MCF 10A (cell line): ENCODE data around the gene COG3. TPM values are rescaled to one million over a fixed set of nuclear protein-coding genes. Genes with fewer than 3 reads are reported as not detected.

ENCODE experiments used
- BruUV-seq: library from RNA; stranded (reverse); fragments of 400-500 nt; replicated peaks from 2 replicates; lab custom pipeline; 2021; lab: Mats Ljungman, UMichigan
- CTCF ChIA-PET: fragments of 300-600 bp; sonication (Branson Sonifier 250); formaldehyde crosslinking; extraction: SDS; loops from one replicate; lab custom pipeline; 2021; ENCODE audit warnings: antibody characterized with exemption, inconsistent platforms; lab: Yijun Ruan, JAX
- POLR2A ChIA-PET: fragments of 300-600, 350-650 bp; sonication (Branson Sonifier 250); formaldehyde crosslinking; extraction: SDS; loops from one replicate; lab custom pipeline; 2020; ENCODE audit warnings: antibody characterized with exemption, inconsistent platforms; lab: Yijun Ruan, JAX
- DNase-seq: peaks from one replicate; pipeline ENCODE4 v3.0.0-alpha.2; 2018; ENCODE audit not compliant: unreplicated experiment
- H3K27ac Mint-ChIP-seq: one replicate; pipeline ENCODE4 v1.8.0; 2022; ENCODE audit warnings: mild to moderate bottlenecking, low read depth, mixed read lengths; ENCODE audit not compliant: unreplicated experiment
- H3K27me3 Mint-ChIP-seq: one replicate; pipeline ENCODE4 v1.8.0; 2022; ENCODE audit warnings: mixed read lengths; ENCODE audit not compliant: insufficient read depth, unreplicated experiment
- H3K36me3 Mint-ChIP-seq: one replicate; pipeline ENCODE4 v1.8.0; 2022; ENCODE audit warnings: mild to moderate bottlenecking, moderate library complexity, mixed read lengths; ENCODE audit not compliant: insufficient read depth, unreplicated experiment
- H3K4me1 Mint-ChIP-seq: one replicate; pipeline ENCODE4 v1.8.0; 2022; ENCODE audit warnings: mixed read lengths; ENCODE audit not compliant: insufficient read depth, unreplicated experiment
- H3K4me3 Mint-ChIP-seq: one replicate; pipeline ENCODE4 v1.8.0; 2022; ENCODE audit warnings: mild to moderate bottlenecking, moderate library complexity, mixed read lengths; ENCODE audit not compliant: unreplicated experiment
- H3K9me3 Mint-ChIP-seq: one replicate; pipeline ENCODE4 v1.8.0; 2022; ENCODE audit warnings: mixed read lengths; ENCODE audit not compliant: unreplicated experiment
- intact Hi-C: fragments of 100-400 bp; cut with micrococcal nuclease; formaldehyde crosslinking; loops from 2 replicates; pipeline ENCODE4 v1.14.1; 2022
- total RNA-seq: library from RNA; stranded (reverse); gene quantifications from 2 replicates; pipeline ENCODE4 v1.2.3, GENCODE V29; 2022
- TF ChIP-seq, protein P1 (sequence below): fragments of 200-600 bp; IDR thresholded peaks from one replicate; pipeline ENCODE4 v1.8.0; 2022; ENCODE audit warnings: antibody characterized with exemption, mild to moderate bottlenecking; ENCODE audit not compliant: unreplicated experiment

COG3 gene
- total RNA-seq, 1 experiment from 2014 or later = 44.1 TPM

DNA sequence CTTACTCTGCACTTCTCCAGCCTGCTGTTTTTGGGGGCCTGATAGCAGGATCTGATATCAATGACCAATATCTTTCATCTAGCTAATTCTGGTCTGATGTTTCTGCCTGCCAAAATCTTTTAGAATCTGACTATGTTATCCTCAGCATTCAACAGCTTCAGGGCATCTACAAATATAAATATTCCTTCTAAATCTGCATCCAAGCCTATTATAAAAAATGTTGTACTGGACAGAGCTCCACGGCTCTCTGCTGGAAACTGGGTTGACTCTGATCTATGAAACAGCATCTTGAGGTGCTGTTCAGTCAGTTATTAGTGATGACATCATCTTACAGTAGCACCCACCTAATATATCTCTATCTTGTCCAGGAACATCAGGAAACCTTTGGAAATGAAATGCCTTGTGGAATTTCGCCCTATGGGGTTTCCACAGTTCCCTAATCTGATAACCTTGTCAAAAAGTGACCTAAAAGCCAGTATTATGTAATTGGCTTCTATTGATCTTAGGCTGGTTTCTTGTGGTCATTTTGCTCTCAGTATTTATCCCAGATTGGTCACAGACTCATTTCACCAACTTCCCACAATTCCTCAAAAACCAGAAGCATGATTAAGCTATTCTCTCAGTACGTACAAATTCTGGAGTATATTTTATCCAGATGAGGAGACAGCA, 117.8 kb downstream of the COG3 start:
- no TSS peak for BruUV-seq
- TF ChIP-seq, protein P1, sequence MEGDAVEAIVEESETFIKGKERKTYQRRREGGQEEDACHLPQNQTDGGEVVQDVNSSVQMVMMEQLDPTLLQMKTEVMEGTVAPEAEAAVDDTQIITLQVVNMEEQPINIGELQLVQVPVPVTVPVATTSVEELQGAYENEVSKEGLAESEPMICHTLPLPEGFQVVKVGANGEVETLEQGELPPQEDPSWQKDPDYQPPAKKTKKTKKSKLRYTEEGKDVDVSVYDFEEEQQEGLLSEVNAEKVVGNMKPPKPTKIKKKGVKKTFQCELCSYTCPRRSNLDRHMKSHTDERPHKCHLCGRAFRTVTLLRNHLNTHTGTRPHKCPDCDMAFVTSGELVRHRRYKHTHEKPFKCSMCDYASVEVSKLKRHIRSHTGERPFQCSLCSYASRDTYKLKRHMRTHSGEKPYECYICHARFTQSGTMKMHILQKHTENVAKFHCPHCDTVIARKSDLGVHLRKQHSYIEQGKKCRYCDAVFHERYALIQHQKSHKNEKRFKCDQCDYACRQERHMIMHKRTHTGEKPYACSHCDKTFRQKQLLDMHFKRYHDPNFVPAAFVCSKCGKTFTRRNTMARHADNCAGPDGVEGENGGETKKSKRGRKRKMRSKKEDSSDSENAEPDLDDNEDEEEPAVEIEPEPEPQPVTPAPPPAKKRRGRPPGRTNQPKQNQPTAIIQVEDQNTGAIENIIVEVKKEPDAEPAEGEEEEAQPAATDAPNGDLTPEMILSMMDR = no peak
- Mint-ChIP-seq H3K27ac (no peak overlapping the region), H3K36me3 (no peaks in the 10 kb centered on the region), H3K9me3 (no peaks in the 10 kb centered on the region), H3K4me1 (no peaks in the 10 kb centered on the region), H3K4me3 (no peak overlapping the region), H3K27me3 (peaks cover 58% of the 10 kb centered on the region)
- ChIA-PET CTCF (interaction anchor here (0.6 kb wide), 1 partner anchor 102 kb away, joined by 3 read pairs; no protein-coding TSS in a partner anchor), POLR2A (no interaction called here)
- intact Hi-C loops = no loop called here
- no peak for DNase-seq

DNA sequence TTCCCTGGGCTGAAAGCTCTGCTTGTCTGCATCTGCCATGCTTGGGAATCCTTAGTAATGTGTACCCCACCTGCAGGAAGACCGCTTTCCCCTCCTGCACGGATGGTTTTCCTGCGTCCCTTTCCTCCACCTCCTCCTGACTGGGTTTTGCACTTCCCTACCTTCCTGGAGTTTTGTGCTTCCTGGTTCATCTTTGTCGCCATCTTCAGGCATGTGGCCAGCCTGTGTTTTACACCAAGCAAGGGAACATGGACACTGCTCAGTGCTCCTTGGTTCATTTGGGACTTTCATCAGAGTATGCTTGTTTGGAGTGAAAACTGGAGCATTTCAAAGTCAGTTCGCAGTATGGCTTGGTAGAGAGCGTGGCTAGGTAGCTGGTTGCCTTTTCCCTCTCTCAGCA, 120.1 kb downstream of the COG3 start:
- Mint-ChIP-seq H3K27me3 (peaks cover 36% of the 10 kb centered on the region), H3K9me3 (no peaks in the 10 kb centered on the region), H3K36me3 (no peaks in the 10 kb centered on the region), H3K4me3 (no peak overlapping the region), H3K27ac (no peak overlapping the region), H3K4me1 (no peaks in the 10 kb centered on the region)
- intact Hi-C loops = no loop called here
- TF ChIP-seq, protein P1 = no peak
- peak; percentile 17 for DNase-seq
- CTCF ChIA-PET = interaction anchor here (0.6 kb wide), 1 partner anchor 42 kb away, joined by 3 read pairs; no protein-coding TSS in a partner anchor
- BruUV-seq = no TSS peak
- POLR2A ChIA-PET = no interaction called here

Other genes with a start within 250 kb of the COG3 start
- 4,896 and 5,827 TPM in 2 replicates for gene TPT1, start 123.8 kb upstream of the COG3 start, total RNA-seq
- 10.5 and 11.9 TPM in 2 replicates for gene SLC25A30, start 46.6 kb upstream of the COG3 start, total RNA-seq
- gene ERICH6B, start 150.8 kb downstream of the COG3 start, total RNA-seq = not detected in 2 replicates
- gene CBY2, start 237.4 kb downstream of the COG3 start, total RNA-seq = not detected in 2 replicates